PC-3 (cell line): ENCODE data around the gene SLCO2A1.

Experiments used
- CTCF ChIP-seq: fragments of 300-600 bp; sonication (generic); conservative IDR thresholded peaks from 2 replicates; pipeline ENCODE4 v1.5.1; 2017; ENCODE audit warnings: antibody characterized with exemption, low read depth, mild to moderate bottlenecking, low read length
- EZH2phosphoT487 ChIP-seq: fragments of 300-600 bp; sonication (generic); IDR thresholded peaks from 2 replicates; pipeline ENCODE4 v1.6.1; 2018; ENCODE audit warnings: mild to moderate bottlenecking, antibody characterized with exemption, low read length, borderline replicate concordance

GRCh38 chr3:134038716-134039115 is 9.0 kb upstream of the SLCO2A1 start:
- no peak for TF ChIP-seq CTCF
- TF ChIP-seq EZH2phosphoT487 = no peak
